Measurements from ENCODE around the gene RNF212. TPM values are rescaled to one million over a fixed set of nuclear protein-coding genes. Genes with fewer than 3 reads are reported as not detected.

Gene RNF212
- total and polyA plus RNA-seq, 10 of the 15 experiments (the other 5 are each of a cell fraction or from before 2014, with no cell fraction given) = not detected

GRCh38 chr4:1077711-1078477 is 35.5 kb downstream of the RNF212 start (continued):
- TF ChIP-seq HDAC2 (IDR thresholded peaks at IDR 0.05) = no peak
- TF ChIP-seq NFYA (IDR thresholded peaks at IDR 0.05; ENCODE audit: borderline replicate concordance, low read depth, low read length) = no peak
- TF ChIP-seq MLLT1 (IDR thresholded peaks at IDR 0.05) = no peak

- in situ Hi-C loops (cut with MboI) = no loop called here
- SMC1A ChIA-PET (ENCODE audit: uncharacterized antibody, unreplicated experiment) = no interaction called here
- FAIRE-seq (no peak), ATAC-seq (no peak), DNase-seq (ENCODE audit: low read depth, low spot score) (no peak)
- Histone ChIP-seq H3K4me3 (no peak overlapping the region), H3K4me1 (ENCODE audit: control insufficient read depth, insufficient read depth, low read length) (no peaks in the 10 kb centered on the region), H2AFZ (ENCODE audit: control insufficient read depth, low read depth, low read length) (no peak overlapping the region), H3K9ac (ENCODE audit: control insufficient read depth, insufficient read depth, low read length) (no peak overlapping the region), H3K27me3 (replicated peaks in 1 of 2; ENCODE audit: control insufficient read depth in 2 of 2, insufficient read depth in 2 of 2, low read length in 1 of 2) (no peaks in the 10 kb centered on the region), H3K27ac (ENCODE audit: control insufficient read depth, insufficient read depth) (no peak overlapping the region), H4K20me1 (ENCODE audit: control insufficient read depth, insufficient read depth) (no peaks in the 10 kb centered on the region), H3K9me3 (replicated peaks; ENCODE audit: control insufficient read depth, insufficient read depth, low read length) (no peaks in the 10 kb centered on the region; the same call in 2 of the 3 replicates), H3K36me3 (ENCODE audit: control insufficient read depth in 2 of 2, insufficient read depth in 2 of 2, low read length in 1 of 2) (no peaks in the 10 kb centered on the region), H3K4me2 (ENCODE audit: control insufficient read depth, insufficient read depth) (no peak overlapping the region), H3K79me2 (ENCODE audit: control insufficient read depth, insufficient read depth, low read length) (no peaks in the 10 kb centered on the region)
- RAD21 ChIA-PET (ENCODE audit: unreplicated experiment) = no interaction called here
- CTCF ChIA-PET = interaction anchor here (0.8 kb wide), 1 partner anchor 55 kb away, joined by 3 read pairs; no protein-coding TSS in a partner anchor
- 32% methylated on average over 11 of the region's 11 CpGs for WGBS (ENCODE audit: insufficient coverage, insufficient replicate concordance, low lambda C conversion rate, missing lambda C conversion rate)
- no TSS peak for BruUV-seq (replicated peaks)
- POLR2A ChIA-PET = interaction anchor here (1.2 kb wide), 1 partner anchor 55 kb away, joined by 3 read pairs; no protein-coding TSS in a partner anchor
- intact Hi-C loops (cut with micrococcal nuclease; ENCODE audit: unreplicated experiment) = no loop called here
- TF ChIP-seq KAT2A (conservative IDR thresholded peaks at IDR 0.05; ENCODE audit: control insufficient read depth, low read depth, low read length) = no peak
- no peak for TF ChIP-seq SKIL (IDR thresholded peaks at IDR 0.05; ENCODE audit: low read depth, poor library complexity, severe bottlenecking)
- no peak for TF ChIP-seq RELB (IDR thresholded peaks at IDR 0.05; ENCODE audit: low read depth)
- TF ChIP-seq LARP7 (IDR thresholded peaks at IDR 0.05) = no peak
- TF ChIP-seq PRDM15 (CRISPR knock-in tag; IDR thresholded peaks at IDR 0.05) = no peak
- TF ChIP-seq GATAD2B (conservative IDR thresholded peaks at IDR 0.05; ENCODE audit: low read depth) = no peak
- TF ChIP-seq WRNIP1 (IDR thresholded peaks at IDR 0.05; ENCODE audit: borderline replicate concordance, low read depth, low read length) = no peak
These were observed 37.3 kb downstream of the RNF212 start for GRCh38 chr4:1075809-1076699.

All from GM12878 (cell line).